CD4-positive, alpha-beta T cell treated with Interleukin-12 subunit alpha and Interleukin-12 subunit beta, for 1 hour (primary cell): ENCODE data around the gene PRMT5.

ENCODE experiments used
- DNase-seq: peaks from one replicate; pipeline ENCODE4 v3.0.0-alpha.2; 2020

Gene PRMT5

GRCh38 chr14:22895402-22895801, 33.8 kb downstream of the PRMT5 start:
- DNase-seq, result no peak

DNA sequence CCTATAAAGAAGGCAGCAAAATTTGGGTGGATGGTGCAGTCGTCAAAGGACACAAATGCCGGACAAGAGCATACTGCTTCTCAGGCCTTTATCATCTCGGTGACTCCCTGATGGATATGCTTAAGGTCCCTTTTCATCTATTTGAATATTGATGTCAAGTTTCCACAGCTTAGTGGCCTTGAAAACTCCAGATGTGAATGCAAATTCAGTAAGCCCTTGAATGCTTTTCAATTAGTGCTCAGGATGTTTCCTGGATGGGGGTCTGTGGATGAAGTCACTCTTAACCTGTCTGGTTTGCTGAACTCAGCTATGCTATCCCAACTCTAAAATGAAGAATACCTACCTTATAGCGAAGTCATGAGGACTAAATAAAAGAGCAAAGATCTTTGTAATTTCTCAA, 35.5 kb downstream of the PRMT5 start:
- no peak for DNase-seq

DNA sequence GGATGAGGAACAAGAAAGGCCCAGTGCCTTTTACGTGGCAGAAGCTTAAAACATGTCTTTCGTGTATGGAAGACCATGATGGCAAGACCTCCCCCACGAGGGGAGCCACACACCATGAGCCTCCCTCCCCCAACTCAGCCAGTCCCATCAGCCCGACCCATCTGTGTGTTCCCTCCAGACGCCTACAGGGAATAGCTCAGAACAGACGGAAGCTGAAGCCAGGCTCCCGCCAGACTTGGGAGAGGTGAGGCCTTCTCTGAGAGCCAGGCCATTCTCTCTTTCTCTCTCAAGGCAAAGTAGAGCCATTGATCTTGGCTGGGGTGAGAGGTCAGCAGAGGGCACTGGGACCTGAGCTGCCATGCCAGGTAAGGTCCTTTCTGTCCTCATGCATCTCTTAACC, 36.7 kb downstream of the PRMT5 start:
- no peak for DNase-seq

DNA sequence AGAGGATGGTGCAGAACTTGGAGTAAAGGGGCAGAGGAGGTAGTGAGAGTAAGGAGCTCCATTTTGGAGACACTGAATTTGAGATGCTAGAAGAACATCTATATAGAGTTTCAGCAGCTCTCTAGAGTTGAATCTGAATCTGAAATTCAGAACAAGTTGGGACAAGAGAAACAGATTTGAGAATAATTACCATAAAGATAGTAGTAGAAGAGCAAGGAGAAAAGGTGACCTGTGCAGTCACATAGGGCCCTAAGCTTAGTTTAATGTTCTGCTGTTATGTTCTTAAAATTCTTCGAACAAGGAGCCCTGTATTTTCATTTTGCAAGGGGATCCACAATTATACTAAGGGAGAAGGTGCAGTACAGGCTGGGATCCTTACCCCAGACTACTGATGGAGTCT, 38.8 kb downstream of the PRMT5 start:
- DNase-seq, result no peak

DNA sequence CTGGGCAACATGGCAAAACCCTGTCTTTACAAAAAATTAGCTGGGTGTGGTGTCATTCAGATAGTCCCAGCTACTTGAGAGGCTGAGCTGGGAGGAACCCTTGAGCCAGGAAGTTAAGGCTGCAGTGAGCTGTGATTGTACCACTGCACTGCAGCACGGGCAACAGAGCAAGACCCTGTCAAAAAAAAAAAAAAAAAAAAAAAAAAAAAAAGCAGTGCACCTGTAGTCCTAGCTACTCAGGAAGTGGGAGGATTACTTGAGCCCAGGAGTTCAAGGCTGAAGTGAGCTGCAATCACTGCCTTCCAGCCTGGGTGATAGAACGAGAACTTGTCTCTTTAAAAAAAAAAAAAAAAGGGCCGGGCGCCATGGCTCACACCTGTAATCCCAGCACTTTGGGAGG, 40.5 kb downstream of the PRMT5 start:
- DNase-seq, result peak; percentile 34

DNA sequence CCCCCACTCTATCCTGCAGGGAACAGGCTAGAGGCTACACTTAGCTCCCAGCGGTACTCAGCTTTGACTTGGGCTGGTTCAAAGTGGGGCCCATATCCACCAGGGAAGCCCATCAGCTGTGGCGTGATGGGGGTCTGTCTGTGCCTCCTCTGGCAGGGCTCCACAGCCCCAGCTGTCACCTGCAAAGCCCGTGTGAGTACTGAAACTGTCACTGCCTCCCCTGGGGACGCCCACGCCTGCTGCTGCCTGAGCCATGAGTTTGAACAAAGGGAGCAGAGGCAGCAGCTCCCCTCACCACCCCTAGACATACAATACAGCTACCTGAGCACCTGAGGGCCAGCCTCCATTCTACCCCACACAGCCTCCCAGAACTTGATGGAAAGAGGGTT, 41.2 kb downstream of the PRMT5 start:
- DNase-seq, result peak; percentile 29

GRCh38 chr14:22887260-22887989, 41.8 kb downstream of the PRMT5 start:
- DNase-seq, result peak; percentile 71

DNA sequence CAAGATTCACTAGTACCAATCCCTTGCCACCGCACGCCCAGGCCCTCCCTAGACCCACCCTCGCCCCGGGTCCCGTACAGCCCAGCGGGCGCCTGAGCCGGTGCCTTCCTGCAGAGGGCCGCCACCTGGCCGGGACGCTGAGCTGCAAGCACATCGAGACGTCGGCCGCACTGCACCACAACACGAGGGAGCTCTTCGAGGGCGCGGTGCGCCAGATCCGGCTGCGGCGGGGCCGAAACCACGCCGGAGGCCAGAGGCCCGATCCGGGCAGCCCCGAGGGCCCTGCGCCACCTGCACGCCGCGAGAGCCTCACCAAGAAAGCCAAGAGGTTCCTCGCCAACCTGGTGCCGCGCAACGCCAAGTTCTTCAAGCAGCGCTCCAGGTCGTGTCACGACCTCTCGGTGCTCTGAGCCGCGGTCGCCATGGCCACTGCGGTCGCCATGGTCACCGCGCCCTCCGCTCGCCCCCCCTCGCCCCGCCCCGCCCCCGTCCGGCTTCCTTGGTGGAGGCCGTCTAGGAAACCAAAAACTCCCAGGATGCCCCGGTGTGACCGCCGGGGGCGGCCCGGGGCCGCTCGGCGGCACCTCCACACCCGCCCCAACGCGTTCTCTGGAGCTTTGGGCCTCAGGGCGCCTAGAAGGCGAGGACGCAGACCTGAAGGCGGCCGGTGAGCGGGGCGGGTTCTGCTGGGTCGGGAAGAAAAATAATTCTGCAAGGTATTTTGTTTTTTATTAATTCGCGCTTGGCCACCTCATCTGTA, 42.5 kb downstream of the PRMT5 start:
- peak; percentile 86 for DNase-seq

- no peak for DNase-seq
Observed at GRCh38 chr14:22885975-22886374, 43.2 kb downstream of the PRMT5 start.

DNA sequence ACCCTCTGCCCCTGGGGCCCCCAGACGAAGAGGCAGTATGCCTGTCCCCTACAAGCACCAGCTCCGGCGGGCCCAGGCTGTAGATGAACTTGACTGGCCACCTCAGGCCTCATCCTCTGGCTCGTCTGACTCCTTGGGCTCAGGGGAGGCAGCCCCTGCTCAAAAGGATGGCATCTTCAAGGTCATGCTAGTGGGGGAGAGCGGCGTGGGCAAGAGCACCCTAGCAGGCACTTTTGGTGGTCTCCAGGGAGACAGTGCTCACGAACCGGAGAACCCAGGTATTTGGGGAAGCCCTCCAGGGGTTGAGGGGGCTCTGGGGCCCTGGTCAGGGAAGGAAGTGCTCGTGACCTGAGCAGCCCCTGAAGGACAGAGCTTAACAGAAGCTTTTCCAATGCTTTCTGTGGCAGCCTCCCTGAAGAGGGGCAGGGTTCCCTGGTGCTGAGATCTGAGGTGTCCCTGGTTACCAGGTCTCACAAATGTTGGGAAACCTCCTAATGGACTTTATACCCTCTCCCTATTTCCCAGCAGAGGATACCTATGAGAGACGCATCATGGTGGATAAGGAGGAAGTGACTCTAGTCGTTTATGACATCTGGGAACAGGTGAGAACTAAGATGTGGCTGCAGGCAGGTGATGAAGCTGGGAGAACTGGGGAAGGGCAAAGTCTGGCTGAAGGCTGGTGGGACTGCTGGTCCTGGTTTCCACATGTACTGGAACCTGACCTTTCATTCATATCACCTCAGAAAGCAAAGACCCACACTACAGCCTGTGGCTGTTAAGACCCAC, 44.2 kb downstream of the PRMT5 start:
- no peak for DNase-seq

DNA sequence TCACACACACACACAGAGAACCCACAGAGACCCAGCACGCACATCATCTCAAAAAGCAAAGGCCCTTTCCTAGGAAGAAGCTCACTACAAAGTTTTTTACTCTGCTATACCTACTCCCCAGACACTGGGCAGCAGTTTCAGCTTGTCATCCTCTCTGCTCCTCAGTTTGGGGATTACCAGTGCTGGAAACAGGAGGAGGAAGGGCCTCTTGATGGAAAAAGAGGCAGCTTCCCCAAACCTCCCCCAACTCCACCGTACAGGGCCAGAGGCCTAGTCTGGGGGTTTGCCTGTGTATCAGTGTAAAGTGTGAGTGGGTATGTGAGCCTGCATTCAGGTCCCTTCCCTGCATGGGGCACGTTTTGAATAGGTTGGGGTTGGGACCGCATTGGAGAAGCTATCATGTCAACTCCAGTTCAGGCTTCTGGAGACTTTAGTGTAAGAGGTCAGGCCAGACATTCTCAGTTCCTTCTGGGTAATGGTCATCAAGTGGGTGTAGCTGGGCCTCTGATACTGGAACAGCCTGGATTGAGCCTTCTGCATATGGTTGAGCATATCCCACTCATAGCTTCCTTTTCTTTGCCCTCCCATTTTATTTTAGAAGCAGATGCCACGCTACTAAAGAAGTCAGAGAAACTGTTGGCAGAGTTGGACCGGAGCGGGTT, 45.0 kb downstream of the PRMT5 start:
- DNase-seq, result no peak

GRCh38 chr14:22883173-22883976, 45.8 kb downstream of the PRMT5 start, which contains the start of gene REM2:
TSS of gene REM2 (plus strand) at chr14:22883222. CDS start at chr14:22883288, 66 bp downstream.
- no peak for DNase-seq

GRCh38 chr14:22882529-22883172, 46.5 kb downstream of the PRMT5 start:
- DNase-seq, result peak; percentile 62

DNA sequence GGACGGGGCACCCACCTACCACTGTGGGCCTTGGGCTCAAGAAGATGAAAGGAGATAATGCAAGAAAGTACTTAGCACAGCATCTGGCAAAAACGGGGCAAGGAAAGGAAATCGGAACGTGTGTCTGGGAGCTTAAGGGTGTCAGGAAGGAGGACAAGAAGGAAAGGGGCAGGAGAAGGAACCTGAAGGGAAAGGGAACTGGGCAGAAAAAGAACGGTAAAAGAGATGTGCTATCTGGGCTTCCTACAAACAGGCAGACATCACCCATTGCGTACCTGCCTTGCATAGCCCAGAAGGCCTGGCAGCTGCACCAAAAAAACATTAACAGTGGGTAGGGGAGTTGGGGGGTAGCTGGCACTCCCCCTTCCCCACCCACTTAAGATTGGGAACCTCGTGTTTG, 47.1 kb downstream of the PRMT5 start:
- DNase-seq, result no peak

GRCh38 chr14:22878271-22879246, 50.6 kb downstream of the PRMT5 start:
- DNase-seq, result no peak

GRCh38 chr14:22877000-22877501, 52.1 kb downstream of the PRMT5 start:
- DNase-seq, result no peak

DNA sequence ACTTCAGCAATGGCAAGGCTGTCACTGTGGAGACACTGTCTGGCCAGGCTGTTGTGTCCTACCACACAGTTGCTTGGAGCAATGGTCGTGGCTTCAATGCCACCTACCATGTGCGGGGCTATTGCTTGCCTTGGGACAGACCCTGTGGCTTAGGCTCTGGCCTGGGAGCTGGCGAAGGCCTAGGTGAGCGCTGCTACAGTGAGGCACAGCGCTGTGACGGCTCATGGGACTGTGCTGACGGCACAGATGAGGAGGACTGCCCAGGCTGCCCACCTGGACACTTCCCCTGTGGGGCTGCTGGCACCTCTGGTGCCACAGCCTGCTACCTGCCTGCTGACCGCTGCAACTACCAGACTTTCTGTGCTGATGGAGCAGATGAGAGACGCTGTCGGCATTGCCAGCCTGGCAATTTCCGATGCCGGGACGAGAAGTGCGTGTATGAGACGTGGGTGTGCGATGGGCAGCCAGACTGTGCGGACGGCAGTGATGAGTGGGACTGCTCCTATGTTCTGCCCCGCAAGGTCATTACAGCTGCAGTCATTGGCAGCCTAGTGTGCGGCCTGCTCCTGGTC, 53.3 kb downstream of the PRMT5 start:
- no peak for DNase-seq

GRCh38 chr14:22875003-22875747, 54.0 kb downstream of the PRMT5 start:
- no peak for DNase-seq
